ENCODE data around the gene STK39. TPM values are rescaled to one million over a fixed set of nuclear protein-coding genes. Genes with fewer than 3 reads are reported as not detected.

Gene STK39
- total and polyA plus RNA-seq, 2 donors (not counting 1 experiment from before 2014, with no cell fraction given) = 2.3 to 14.6 TPM

DNA sequence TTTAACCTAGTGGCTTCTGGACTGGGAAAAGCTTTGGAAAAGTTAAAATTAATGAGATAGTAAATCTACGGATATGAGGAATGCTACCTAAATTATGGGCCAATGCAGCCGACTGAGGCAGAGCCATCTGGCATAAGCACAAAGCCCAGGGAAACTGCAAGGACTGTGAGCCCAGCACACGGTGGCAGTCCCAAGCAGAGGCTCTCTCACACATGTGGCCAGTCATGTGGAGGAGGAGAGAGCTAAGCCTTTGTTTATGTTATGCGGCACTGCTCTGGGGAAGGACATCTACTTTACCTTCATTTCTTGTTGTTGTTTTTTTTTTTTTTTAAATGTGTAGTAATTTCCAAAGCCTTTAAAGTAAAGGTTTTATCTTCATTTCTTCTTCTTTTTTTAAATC is 267.0 kb downstream of the STK39 start:
- 100% methylated on average over 2 of the region's 4 CpGs for WGBS (ENCODE audit: insufficient coverage)
- CTCF ChIA-PET = interaction anchor here (0.9 kb wide), 1 partner anchor 140 kb away, joined by 3 read pairs; no protein-coding TSS in a partner anchor

DNA sequence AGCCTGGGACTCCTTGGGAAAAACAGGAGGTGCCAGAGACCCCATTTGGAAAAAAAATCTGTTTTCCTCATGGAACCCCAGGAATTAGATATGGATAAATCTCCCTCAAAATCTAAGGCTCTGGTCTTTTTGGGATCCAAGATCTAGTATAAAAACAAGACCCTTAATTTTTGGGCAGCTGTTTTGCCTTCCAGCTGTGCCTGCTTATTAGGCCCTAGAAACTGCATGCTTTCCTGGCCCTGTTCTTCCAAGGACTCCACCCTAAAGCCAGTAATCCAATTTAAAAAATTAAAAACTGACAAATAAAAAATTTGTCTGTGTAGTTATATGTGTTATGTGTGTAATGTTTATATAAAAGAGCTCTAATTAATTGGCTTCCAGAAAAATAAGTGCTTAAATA is 274.6 kb downstream of the STK39 start:
- ATAC-seq (ENCODE audit: low read depth) (no peak), DNase-seq (no peak)
- no peaks in the 10 kb centered on the region for H3K27me3 Mint-ChIP-seq
- TF ChIP-seq, protein P1, sequence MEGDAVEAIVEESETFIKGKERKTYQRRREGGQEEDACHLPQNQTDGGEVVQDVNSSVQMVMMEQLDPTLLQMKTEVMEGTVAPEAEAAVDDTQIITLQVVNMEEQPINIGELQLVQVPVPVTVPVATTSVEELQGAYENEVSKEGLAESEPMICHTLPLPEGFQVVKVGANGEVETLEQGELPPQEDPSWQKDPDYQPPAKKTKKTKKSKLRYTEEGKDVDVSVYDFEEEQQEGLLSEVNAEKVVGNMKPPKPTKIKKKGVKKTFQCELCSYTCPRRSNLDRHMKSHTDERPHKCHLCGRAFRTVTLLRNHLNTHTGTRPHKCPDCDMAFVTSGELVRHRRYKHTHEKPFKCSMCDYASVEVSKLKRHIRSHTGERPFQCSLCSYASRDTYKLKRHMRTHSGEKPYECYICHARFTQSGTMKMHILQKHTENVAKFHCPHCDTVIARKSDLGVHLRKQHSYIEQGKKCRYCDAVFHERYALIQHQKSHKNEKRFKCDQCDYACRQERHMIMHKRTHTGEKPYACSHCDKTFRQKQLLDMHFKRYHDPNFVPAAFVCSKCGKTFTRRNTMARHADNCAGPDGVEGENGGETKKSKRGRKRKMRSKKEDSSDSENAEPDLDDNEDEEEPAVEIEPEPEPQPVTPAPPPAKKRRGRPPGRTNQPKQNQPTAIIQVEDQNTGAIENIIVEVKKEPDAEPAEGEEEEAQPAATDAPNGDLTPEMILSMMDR (IDR thresholded peaks at IDR 0.05) = no peak
- TF ChIP-seq EZH2 (IDR thresholded peaks at IDR 0.05; ENCODE audit: borderline replicate concordance, insufficient read depth, low read depth, low read length, poor library complexity, severe bottlenecking) = no peak
- Histone ChIP-seq H3K4me1 (ENCODE audit: control insufficient read depth in 2 of 2, insufficient read depth in 2 of 2, low read length in 2 of 2) (no peaks in the 10 kb centered on the region), H2AFZ (ENCODE audit: insufficient read depth, low read depth, low read length, poor library complexity, severe bottlenecking) (no peak overlapping the region), H3K4me2 (replicated peaks; ENCODE audit: low read depth, low read length, poor library complexity, severe bottlenecking) (no peak overlapping the region), H3K9ac (ENCODE audit: low read length) (no peak overlapping the region), H3K79me2 (ENCODE audit: control insufficient read depth, insufficient read depth, low read length) (no peaks in the 10 kb centered on the region), H3K4me3 (ENCODE audit: control extremely low read depth in 1 of 5, extremely low read depth in 1 of 5, insufficient read depth in 1 of 5, low read depth in 2 of 5, low read length in 4 of 5) (no peak overlapping the region), H4K20me1 (ENCODE audit: control insufficient read depth, insufficient read depth, low read length, poor library complexity, severe bottlenecking) (no peaks in the 10 kb centered on the region), H3K27me3 (replicated peaks in 1 of 4; ENCODE audit: control extremely low read depth in 1 of 4, control insufficient read depth in 3 of 4, insufficient read depth in 4 of 4, low read length in 3 of 4) (no peaks in the 10 kb centered on the region), H3K27ac (ENCODE audit: low read length in 2 of 2) (no peak overlapping the region), H3K9me3 (ENCODE audit: control extremely low read depth in 1 of 3, control insufficient read depth in 2 of 3, insufficient read depth in 1 of 3, low read length in 2 of 3) (peaks cover 3 to 29% (median 15%) of the 10 kb centered on the region in 3 donors), H3K36me3 (replicated peaks in 1 of 2; ENCODE audit: control extremely low read depth in 1 of 2, control insufficient read depth in 1 of 2, extremely low read depth in 1 of 2, insufficient read depth in 2 of 2, low read length in 1 of 2) (no peaks in the 10 kb centered on the region)
- ChIA-PET CTCF (interaction anchor here (2.0 kb wide), 1 partner anchor 147 kb away, joined by 7 read pairs; no protein-coding TSS in a partner anchor), POLR2A (no interaction called here)
- no peaks in the 10 kb centered on the region for H3K4me1 Mint-ChIP-seq
- H3K9me3 Mint-ChIP-seq (ENCODE audit: insufficient read depth) = peaks cover 9% of the 10 kb centered on the region
- H3K4me3 Mint-ChIP-seq = no peak overlapping the region
- H3K27ac Mint-ChIP-seq = no peak overlapping the region
- intact Hi-C loops (cut with micrococcal nuclease) = no loop called here

More for the DNA sequence above, 267.0 kb downstream of the STK39 start:
- intact Hi-C loops (cut with micrococcal nuclease) = no loop called here
- Histone ChIP-seq H3K9me3 (ENCODE audit: control extremely low read depth in 1 of 3, control insufficient read depth in 2 of 3, insufficient read depth in 1 of 3, low read length in 2 of 3) (peaks cover 0 to 4% (median 0%) of the 10 kb centered on the region in 3 donors), H3K4me2 (replicated peaks; ENCODE audit: low read depth, low read length, poor library complexity, severe bottlenecking) (no peak overlapping the region), H3K4me3 (ENCODE audit: control extremely low read depth in 1 of 5, extremely low read depth in 1 of 5, insufficient read depth in 1 of 5, low read depth in 2 of 5, low read length in 4 of 5) (no peak overlapping the region), H2AFZ (ENCODE audit: insufficient read depth, low read depth, low read length, poor library complexity, severe bottlenecking) (no peak overlapping the region), H4K20me1 (ENCODE audit: control insufficient read depth, insufficient read depth, low read length, poor library complexity, severe bottlenecking) (no peaks in the 10 kb centered on the region), H3K4me1 (ENCODE audit: control insufficient read depth in 2 of 2, insufficient read depth in 2 of 2, low read length in 2 of 2) (no peaks in the 10 kb centered on the region), H3K9ac (ENCODE audit: low read length) (no peak overlapping the region), H3K27ac (ENCODE audit: low read length in 2 of 2) (no peak overlapping the region), H3K27me3 (replicated peaks in 1 of 4; ENCODE audit: control extremely low read depth in 1 of 4, control insufficient read depth in 3 of 4, insufficient read depth in 4 of 4, low read length in 3 of 4) (no peaks in the 10 kb centered on the region), H3K79me2 (ENCODE audit: control insufficient read depth, insufficient read depth, low read length) (no peaks in the 10 kb centered on the region), H3K36me3 (replicated peaks in 1 of 2; ENCODE audit: control extremely low read depth in 1 of 2, control insufficient read depth in 1 of 2, extremely low read depth in 1 of 2, insufficient read depth in 2 of 2, low read length in 1 of 2) (no peaks in the 10 kb centered on the region)
- H3K27ac Mint-ChIP-seq = no peak overlapping the region
- no peaks in the 10 kb centered on the region for H3K9me3 Mint-ChIP-seq (ENCODE audit: insufficient read depth)
- ATAC-seq (ENCODE audit: low read depth) = no peak
- no peak overlapping the region for H3K4me3 Mint-ChIP-seq
- POLR2A ChIA-PET = no interaction called here
- no peaks in the 10 kb centered on the region for H3K4me1 Mint-ChIP-seq
- DNase-seq = no peak
- TF ChIP-seq, protein P1 (IDR thresholded peaks at IDR 0.05) = no peak
- no peak for TF ChIP-seq EZH2 (IDR thresholded peaks at IDR 0.05; ENCODE audit: borderline replicate concordance, insufficient read depth, low read depth, low read length, poor library complexity, severe bottlenecking)
- H3K27me3 Mint-ChIP-seq = no peaks in the 10 kb centered on the region

All from B cell (primary cell).